GM23248 (cell line): ENCODE results near the gene DPYD. TPM values are rescaled to one million over a fixed set of nuclear protein-coding genes. Genes with fewer than 3 reads are reported as not detected.

Experiments used
- DNase-seq: peaks from one replicate; pipeline ENCODE4 v3.0.0-alpha.2; 2015
- H2AFZ ChIP-seq: fragments of 200-600 bp; sonication (generic); 2 replicates; pipeline ENCODE4 v1.6.1; 2016; ENCODE audit warnings: antibody characterized with exemption
- H3F3A ChIP-seq: fragments of 200-600 bp; sonication (generic); 2 replicates; pipeline ENCODE4 v1.6.1; 2016; ENCODE audit warnings: mild to moderate bottlenecking, antibody characterized with exemption, mixed run types; ENCODE audit not compliant: insufficient read depth
- H3K27ac ChIP-seq: fragments of 200-600 bp; sonication (generic); 2 replicates; pipeline ENCODE4 v1.5.1; 2016; ENCODE audit warnings: mild to moderate bottlenecking
- H3K27me3 ChIP-seq: fragments of 200-600 bp; sonication (generic); replicated peaks from 2 replicates; pipeline ENCODE4 v1.6.1; 2016; ENCODE audit warnings: mild to moderate bottlenecking; ENCODE audit not compliant: insufficient read depth
- H3K36me3 ChIP-seq: fragments of 200-600 bp; sonication (generic); 2 replicates; pipeline ENCODE4 v1.6.1; 2016; ENCODE audit warnings: low read depth, mild to moderate bottlenecking
- H3K4me1 ChIP-seq: fragments of 200-600 bp; sonication (generic); 2 replicates; pipeline ENCODE4 v1.6.1; 2016; ENCODE audit warnings: mild to moderate bottlenecking; ENCODE audit not compliant: insufficient read depth
- H3K4me2 ChIP-seq: fragments of 200-600 bp; sonication (generic); one replicate; pipeline ENCODE4 v1.6.1; 2016; ENCODE audit warnings: mild to moderate bottlenecking; ENCODE audit not compliant: unreplicated experiment
- H3K4me3 ChIP-seq: fragments of 200-600 bp; sonication (generic); 2 replicates; pipeline ENCODE4 v1.5.1; 2016; ENCODE audit warnings: mild to moderate bottlenecking
- H3K79me2 ChIP-seq: fragments of 200-600 bp; sonication (generic); 2 replicates; pipeline ENCODE4 v1.6.1; 2016; ENCODE audit warnings: mild to moderate bottlenecking; ENCODE audit not compliant: insufficient read depth
- H3K9ac ChIP-seq: fragments of 200-600 bp; sonication (generic); 2 replicates; pipeline ENCODE4 v1.6.1; 2016; ENCODE audit warnings: mild to moderate bottlenecking
- H3K9me2 ChIP-seq: fragments of 200-600 bp; sonication (generic); 2 replicates; pipeline ENCODE4 v1.6.1; 2016; ENCODE audit warnings: mixed run types, mild to moderate bottlenecking, moderate library complexity; ENCODE audit not compliant: insufficient read depth
- H3K9me3 ChIP-seq: fragments of 200-600 bp; sonication (generic); one replicate; pipeline ENCODE4 v1.6.1; 2017; ENCODE audit warnings: low read depth
- H4K20me1 ChIP-seq: fragments of 200-600 bp; sonication (generic); 2 replicates; pipeline ENCODE4 v1.6.0; 2016; ENCODE audit not compliant: insufficient read depth
- EZH2 ChIP-seq: fragments of 200-600 bp; sonication (generic); IDR thresholded peaks from 2 replicates; pipeline ENCODE4 v1.6.1; 2018; ENCODE audit warnings: antibody characterized with exemption, mild to moderate bottlenecking; ENCODE audit not compliant: insufficient read depth, poor library complexity, severe bottlenecking
- EZH2phosphoT487 ChIP-seq: fragments of 200-600 bp; sonication (generic); IDR thresholded peaks from 2 replicates; pipeline ENCODE4 v1.6.1; 2018; ENCODE audit warnings: antibody characterized with exemption, moderate library complexity, mild to moderate bottlenecking, low read depth; ENCODE audit not compliant: insufficient read depth
- WGBS, 2 experiments: methylation state at CpG; one replicate each; pipeline ENCODE4 v1.1.6; 2015 to 2017; ENCODE audit warnings: low lambda C conversion rate in 2 of 2, low coverage in 1 of 2; ENCODE audit errors: missing lambda C conversion rate in 2 of 2; 5-methylcytosine and 5-hydroxymethylcytosine counted together
- in situ Hi-C: fragments of 300-500 bp; cut with MboI; formaldehyde crosslinking; loops from 2 replicates; pipeline ENCODE4 v1.15.0; 2020
- polyA plus RNA-seq: library from polyadenylated mRNA; unstranded; fragments of >200 nt; fragmentation: Nextera tagmentation; extraction: Ambion mirVana; gene quantifications from 2 replicates; pipeline ENCODE4 v1.2.1, GENCODE V29; 2016
- total RNA-seq: library from RNA; depleted of rRNA; stranded (reverse); fragments of >200 nt; shearing (Covaris generic); gene quantifications from 2 replicates; pipeline ENCODE4 v1.2.3, GENCODE V29; 2014

Gene DPYD
- total and polyA plus RNA-seq, 2 experiments from 2014 or later: 38.4 to 70.7 TPM

- H3K79me2 ChIP-seq: no peaks in the 10 kb centered on the region; the same call in 1 of the 2 replicates
- in situ Hi-C loops: no loop called here
These were observed 155.8 kb downstream of the DPYD start for GRCh38 chr1:97764991-97765390.

GRCh38 chr1:97761637-97762036 is 159.2 kb downstream of the DPYD start:
- peaks cover 3% of the 10 kb centered on the region; the same call in 1 of the 2 replicates for H4K20me1 ChIP-seq
- DNase-seq: no peak
- TF ChIP-seq EZH2: no peak
- no peak for TF ChIP-seq EZH2phosphoT487

More at GRCh38 chr1:97764991-97765390, 155.8 kb downstream of the DPYD start:
- Histone ChIP-seq H3K9ac (no peak overlapping the region), H3F3A (no peaks in the 10 kb centered on the region), H3K9me2 (no peaks in the 10 kb centered on the region), H4K20me1 (peaks cover 3% of the 10 kb centered on the region; the same call in 1 of the 2 replicates), H3K27me3 (no peaks in the 10 kb centered on the region), H3K27ac (no peak overlapping the region), H2AFZ (no peak overlapping the region), H3K4me3 (no peak overlapping the region), H3K36me3 (0 out of 2 replicates have a peak, but pooled peaks cover 9% of the 10 kb centered on the region), H3K4me1 (0 out of 2 replicates have a peak, but pooled peaks cover 5% of the 10 kb centered on the region), H3K4me2 (no peak overlapping the region), H3K9me3 (no peaks in the 10 kb centered on the region)
- 93 to 95% methylated on average over 1 of the region's 1 CpG for WGBS, 2 experiments
- DNase-seq: no peak
- no peak for TF ChIP-seq EZH2
- no peak for TF ChIP-seq EZH2phosphoT487

GRCh38 chr1:97759078-97759477 is 161.8 kb downstream of the DPYD start:
- no peak overlapping the region for H3K27ac ChIP-seq

More at GRCh38 chr1:97761637-97762036, 159.2 kb downstream of the DPYD start:
- Histone ChIP-seq H3F3A (peaks cover 12% of the 10 kb centered on the region), H3K4me3 (no peak overlapping the region), H3K9me2 (no peaks in the 10 kb centered on the region), H3K4me1 (peaks cover 20% of the 10 kb centered on the region), H3K36me3 (0 out of 2 replicates have a peak, but pooled peaks cover 15% of the 10 kb centered on the region), H3K9ac (no peak overlapping the region), H3K9me3 (no peaks in the 10 kb centered on the region), H3K4me2 (no peak overlapping the region), H3K27me3 (no peaks in the 10 kb centered on the region), H3K27ac (no peak overlapping the region), H3K79me2 (no peaks in the 10 kb centered on the region; the same call in 1 of the 2 replicates), H2AFZ (no peak overlapping the region)
- in situ Hi-C loops: no loop called here
- WGBS, 2 experiments: 29 to 44% methylated on average over 1 of the region's 1 CpG

GRCh38 chr1:97758541-97759057 is 162.2 kb downstream of the DPYD start:
- Histone ChIP-seq H3K36me3 (0 out of 2 replicates have a peak, but pooled peaks cover 15% of the 10 kb centered on the region), H3K4me2 (peak overlapping the region; percentile 36), H3K27ac (peak overlapping the region; percentile 5; the same call in 1 of the 2 replicates), H3K27me3 (no peaks in the 10 kb centered on the region), H3K4me3 (no peak overlapping the region), H3K4me1 (peaks cover 20% of the 10 kb centered on the region), H3K79me2 (no peaks in the 10 kb centered on the region; the same call in 1 of the 2 replicates), H3K9ac (no peak overlapping the region), H4K20me1 (no peaks in the 10 kb centered on the region), H2AFZ (no peak overlapping the region), H3F3A (peaks cover 12% of the 10 kb centered on the region), H3K9me2 (no peaks in the 10 kb centered on the region), H3K9me3 (no peaks in the 10 kb centered on the region)
- TF ChIP-seq EZH2phosphoT487 (no peak), EZH2 (no peak)
- in situ Hi-C loops: no loop called here
- DNase-seq: peak; percentile 30
- WGBS, 2 experiments: 27 to 33% methylated on average over 1 of the region's 1 CpG

More at GRCh38 chr1:97759078-97759477, 161.8 kb downstream of the DPYD start:
- no peaks in the 10 kb centered on the region; the same call in 1 of the 2 replicates for H3K79me2 ChIP-seq
- peaks cover 12% of the 10 kb centered on the region for H3F3A ChIP-seq
- WGBS, 2 experiments: 48 to 51% methylated on average over 2 of the region's 2 CpGs
- no peaks in the 10 kb centered on the region for H3K27me3 ChIP-seq
- TF ChIP-seq EZH2phosphoT487 (no peak), EZH2 (no peak)
- DNase-seq: peak; percentile 32
- no peak overlapping the region for H3K4me3 ChIP-seq
- H3K9me2 ChIP-seq: no peaks in the 10 kb centered on the region
- in situ Hi-C loops: no loop called here
- no peak overlapping the region for H2AFZ ChIP-seq
- H3K9ac ChIP-seq: no peak overlapping the region
- H3K4me1 ChIP-seq: peaks cover 20% of the 10 kb centered on the region
- H3K9me3 ChIP-seq: no peaks in the 10 kb centered on the region
- H4K20me1 ChIP-seq: peaks cover 3% of the 10 kb centered on the region; the same call in 1 of the 2 replicates
- 0 out of 2 replicates have a peak, but pooled peaks cover 15% of the 10 kb centered on the region for H3K36me3 ChIP-seq
- peak overlapping the region; percentile 36 for H3K4me2 ChIP-seq
